GM23338 (cell line): ENCODE measurements around the gene COL16A1. TPM values are rescaled to one million over a fixed set of nuclear protein-coding genes. Genes with fewer than 3 reads are reported as not detected.

Experiments used
- ATAC-seq: fragments of 200-7000 bp; cut with Tn5 transposase; 3 replicates; pipeline ENCODE4 v1.9.1; 2020
- DNase-seq: peaks from one replicate; pipeline ENCODE4 v3.0.0-alpha.2; 2015; ENCODE audit warnings: low spot score
- H2AFZ ChIP-seq: fragments of 200-600 bp; sonication (generic); 2 replicates; pipeline ENCODE4 v1.8.0; 2016; ENCODE audit warnings: antibody characterized with exemption, mild to moderate bottlenecking, moderate library complexity
- H3F3A ChIP-seq: fragments of 200-600 bp; sonication (generic); replicated peaks from 2 replicates; pipeline ENCODE4 v1.8.0; 2017; ENCODE audit warnings: antibody characterized with exemption, mixed run types, low read depth
- H3K27ac ChIP-seq: fragments of 200-600 bp; sonication (generic); 2 replicates; pipeline ENCODE4 v1.6.1; 2016; ENCODE audit warnings: low read depth
- H3K27me3 ChIP-seq: fragments of 200-600 bp; sonication (generic); 2 replicates; pipeline ENCODE4 v1.8.0; 2016; ENCODE audit warnings: mild to moderate bottlenecking, mixed run types, moderate library complexity; ENCODE audit not compliant: insufficient read depth
- H3K36me3 ChIP-seq: fragments of 200-600 bp; sonication (generic); 2 replicates; pipeline ENCODE4 v1.8.0; 2016; ENCODE audit warnings: mild to moderate bottlenecking; ENCODE audit not compliant: insufficient read depth
- H3K4me1 ChIP-seq: fragments of 200-600 bp; sonication (generic); 2 replicates; pipeline ENCODE4 v1.8.0; 2016; ENCODE audit warnings: mild to moderate bottlenecking, moderate library complexity; ENCODE audit not compliant: insufficient read depth
- H3K4me2 ChIP-seq: fragments of 200-600 bp; sonication (generic); 2 replicates; pipeline ENCODE4 v1.7.1; 2017; ENCODE audit warnings: mixed run types
- H3K4me3 ChIP-seq: fragments of 200-600 bp; sonication (generic); 2 replicates; pipeline ENCODE4 v1.6.1; 2016; ENCODE audit warnings: mixed run types
- H3K79me2 ChIP-seq: fragments of 200-600 bp; sonication (generic); replicated peaks from 2 replicates; pipeline ENCODE4 v1.8.0; 2017; ENCODE audit warnings: mild to moderate bottlenecking; ENCODE audit not compliant: insufficient read depth
- H3K9me2 ChIP-seq: fragments of 200-600 bp; sonication (generic); 2 replicates; pipeline ENCODE4 v1.8.0; 2017; ENCODE audit not compliant: insufficient read depth
- H4K20me1 ChIP-seq: fragments of 200-600 bp; sonication (generic); replicated peaks from 2 replicates; pipeline ENCODE4 v1.8.0; 2017; ENCODE audit warnings: mild to moderate bottlenecking; ENCODE audit not compliant: insufficient read depth
- H3K27ac Mint-ChIP-seq: 2 replicates; pipeline ENCODE4 v1.8.0; 2020; ENCODE audit warnings: inconsistent platforms, mild to moderate bottlenecking, moderate library complexity, mixed read lengths
- H3K27me3 Mint-ChIP-seq: 3 replicates; pipeline ENCODE4 v1.8.0; 2022; ENCODE audit warnings: low read depth, mild to moderate bottlenecking, moderate library complexity, mixed read lengths, inconsistent platforms; ENCODE audit not compliant: insufficient read depth, poor library complexity
- H3K36me3 Mint-ChIP-seq: 3 replicates; pipeline ENCODE4 v1.8.0; 2021; ENCODE audit warnings: low read depth, mild to moderate bottlenecking, inconsistent platforms, moderate library complexity, mixed read lengths
- H3K4me1 Mint-ChIP-seq: 3 replicates; pipeline ENCODE4 v1.8.0; 2020; ENCODE audit warnings: mild to moderate bottlenecking, inconsistent platforms, mixed read lengths
- H3K4me3 Mint-ChIP-seq: 3 replicates; pipeline ENCODE4 v1.8.0; 2021; ENCODE audit warnings: moderate library complexity, mild to moderate bottlenecking, inconsistent platforms, mixed read lengths
- H3K9me3 Mint-ChIP-seq: 3 replicates; pipeline ENCODE4 v1.8.0; 2020; ENCODE audit warnings: moderate library complexity, mild to moderate bottlenecking, inconsistent platforms, mixed read lengths
- CREB1 ChIP-seq: fragments of 250-450 bp; sonication (Bioruptor Pico); IDR thresholded peaks from 2 replicates; pipeline ENCODE4 v1.5.0; 2020; ENCODE audit warnings: low read depth, mild to moderate bottlenecking, moderate library complexity
- CTCF ChIP-seq, 2 experiments: fragments of 200-600 bp in 1 of 2; sonication (generic) in 1 of 2; conservative IDR thresholded peaks; 2 replicates each; pipeline versions ENCODE4 v1.5.1 to v1.6.1; 2016 to 2017; ENCODE audit warnings: antibody characterized with exemption in 2 of 2, low read depth in 2 of 2, mild to moderate bottlenecking in 2 of 2, moderate library complexity in 1 of 2
- ETS1 ChIP-seq: IDR thresholded peaks from 2 replicates; pipeline ENCODE4 v1.6.1; 2016; ENCODE audit warnings: antibody characterized with exemption
- EZH2 ChIP-seq: fragments of 200-600 bp; sonication (generic); IDR thresholded peaks from one replicate; pipeline ENCODE4 v1.8.0; 2017; ENCODE audit warnings: antibody characterized with exemption, mild to moderate bottlenecking, low read depth; ENCODE audit not compliant: unreplicated experiment
- EZH2phosphoT487 ChIP-seq: fragments of 200-600 bp; sonication (generic); IDR thresholded peaks from one replicate; pipeline ENCODE4 v1.8.1; 2018; ENCODE audit warnings: antibody characterized with exemption; ENCODE audit not compliant: unreplicated experiment
- JUNB ChIP-seq: IDR thresholded peaks from one replicate; pipeline ENCODE4 v1.6.1; 2016; ENCODE audit warnings: antibody characterized with exemption; ENCODE audit not compliant: unreplicated experiment
- NANOG ChIP-seq: IDR thresholded peaks from 2 replicates; pipeline ENCODE4 v1.6.1; 2016; ENCODE audit warnings: antibody characterized with exemption, borderline replicate concordance
- POLR2AphosphoS5 ChIP-seq: IDR thresholded peaks from 2 replicates; pipeline ENCODE4 v1.6.1; 2016; ENCODE audit warnings: antibody characterized with exemption, low read depth
- STAT1 ChIP-seq: IDR thresholded peaks from one replicate; pipeline ENCODE4 v1.6.1; 2016; ENCODE audit warnings: antibody characterized with exemption; ENCODE audit not compliant: unreplicated experiment
- ZNF114 ChIP-seq: fragments of 250-450 bp; sonication (Bioruptor Pico); IDR thresholded peaks from 2 replicates; pipeline ENCODE4 v1.5.0; 2020; ENCODE audit warnings: mild to moderate bottlenecking, moderate library complexity
- ZNF331 ChIP-seq: fragments of 250-450 bp; sonication (Bioruptor Pico); IDR thresholded peaks from 2 replicates; pipeline ENCODE4 v1.5.0; 2020; ENCODE audit warnings: low read depth, mild to moderate bottlenecking, moderate library complexity
- ZNF462 ChIP-seq: fragments of 250-450 bp; sonication (Bioruptor Pico); IDR thresholded peaks from 2 replicates; pipeline ENCODE4 v1.5.0; 2020; ENCODE audit warnings: mild to moderate bottlenecking, moderate library complexity
- polyA plus RNA-seq: library from polyadenylated mRNA; unstranded; fragments of >200 nt; fragmentation: Nextera tagmentation; extraction: Ambion mirVana; gene quantifications from 2 replicates; pipeline ENCODE4 v1.2.1, GENCODE V29; 2016
- total RNA-seq: library from RNA; depleted of rRNA; stranded (reverse); fragments of >200 nt; shearing (Covaris generic); gene quantifications from 2 replicates; pipeline ENCODE4 v1.2.3, GENCODE V29; 2014

Gene COL16A1
- total and polyA plus RNA-seq, 2 experiments from 2014 or later = 4.2 to 13.2 TPM

GRCh38 chr1:31642897-31643296 is 60.9 kb downstream of the COL16A1 start (continued):
- TF ChIP-seq ZNF462 (CRISPR knock-in tag) = no peak
- TF ChIP-seq NANOG = no peak
- no peak for TF ChIP-seq EZH2
- TF ChIP-seq STAT1 = no peak
- no peak for TF ChIP-seq CTCF (conservative IDR thresholded peaks at IDR 0.05; ENCODE audit: low read depth in 2 of 2)
- no peak for TF ChIP-seq POLR2AphosphoS5
- no peak for TF ChIP-seq JUNB

- H3K27ac ChIP-seq = no peak overlapping the region
- ATAC-seq (no peak), DNase-seq (peak; percentile 74)
- H4K20me1 ChIP-seq = no peaks in the 10 kb centered on the region; the same call in 1 of the 2 replicates
- H3K9me2 ChIP-seq = no peaks in the 10 kb centered on the region
- no peaks in the 10 kb centered on the region for H3K36me3 ChIP-seq
- peaks cover 8% of the 10 kb centered on the region for H3K27me3 Mint-ChIP-seq
- no peak overlapping the region for H2AFZ ChIP-seq
- H3K27ac Mint-ChIP-seq = no peak overlapping the region
- H3K4me1 Mint-ChIP-seq = peaks cover 13% of the 10 kb centered on the region; the same call in 2 of the 3 replicates
- H3K36me3 Mint-ChIP-seq = no peaks in the 10 kb centered on the region
- peak overlapping the region; percentile 32 for H3K4me3 ChIP-seq
- H3K4me2 ChIP-seq = peak overlapping the region; percentile 93
- H3K79me2 ChIP-seq = peaks cover 66% of the 10 kb centered on the region
- peaks cover 8% of the 10 kb centered on the region; the same call in 1 of the 2 replicates for H3F3A ChIP-seq
- peaks cover 36% of the 10 kb centered on the region for H3K4me1 ChIP-seq
- no peak overlapping the region for H3K4me3 Mint-ChIP-seq
- no peaks in the 10 kb centered on the region; the same call in 2 of the 3 replicates for H3K9me3 Mint-ChIP-seq
- no peaks in the 10 kb centered on the region for H3K27me3 ChIP-seq
- TF ChIP-seq EZH2 (no peak), CTCF (conservative IDR thresholded peaks at IDR 0.05; ENCODE audit: low read depth in 2 of 2) (no peak), ZNF331 (CRISPR knock-in tag) (no peak), ETS1 (no peak), JUNB (no peak), STAT1 (no peak), EZH2phosphoT487 (no peak), ZNF114 (CRISPR knock-in tag) (no peak), NANOG (no peak), CREB1 (CRISPR knock-in tag) (no peak)
Measured at GRCh38 chr1:31642366-31642765, 61.5 kb downstream of the COL16A1 start.
